Embryonic facial prominence (tissue), 1 donor: ENCODE measurements around the gene WARS2.

Source experiments
- DNase-seq: peaks from one replicate; pipeline ENCODE4 v3.0.0-alpha.2; 2016; ENCODE audit errors: extremely low spot score

Gene WARS2

DNA sequence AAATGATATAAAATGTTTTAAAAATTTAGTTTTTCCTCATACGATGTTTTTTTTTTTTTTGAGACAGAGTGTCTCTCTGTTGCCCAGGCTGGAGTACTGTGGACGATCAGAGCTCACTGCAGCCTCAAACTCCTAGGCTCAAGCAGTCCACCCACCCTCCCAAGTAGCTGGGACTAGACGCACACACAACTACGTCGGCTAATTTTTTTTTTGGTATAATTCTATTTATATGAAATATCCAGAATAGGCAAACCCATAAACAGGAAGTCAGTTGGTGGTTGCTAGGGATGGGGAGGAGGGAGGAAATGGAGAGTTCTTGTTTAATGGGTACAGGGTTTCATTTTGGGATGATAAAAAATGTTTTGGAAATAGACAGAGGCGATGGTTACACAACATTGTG, 56.5 kb downstream of the WARS2 start:
- no peak for DNase-seq

DNA sequence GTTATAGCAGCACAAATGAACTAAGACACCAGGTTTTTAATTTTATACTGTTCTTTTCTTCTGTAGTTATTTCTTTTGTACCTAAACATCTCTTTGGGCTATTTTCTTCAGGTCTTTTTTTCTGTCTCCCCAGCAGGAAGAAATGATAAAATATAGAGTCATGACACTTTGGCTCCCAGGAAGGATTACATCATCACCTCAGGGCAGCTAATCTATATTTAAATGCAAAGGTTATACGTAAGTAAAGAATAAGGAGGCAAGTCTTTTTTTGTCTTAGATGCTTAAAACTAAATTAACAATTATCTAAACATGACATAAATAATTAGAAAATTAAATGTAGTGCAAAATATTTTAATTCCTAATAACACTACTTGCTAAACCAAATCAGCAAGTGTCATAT, 57.0 kb downstream of the WARS2 start:
- no peak for DNase-seq

DNA sequence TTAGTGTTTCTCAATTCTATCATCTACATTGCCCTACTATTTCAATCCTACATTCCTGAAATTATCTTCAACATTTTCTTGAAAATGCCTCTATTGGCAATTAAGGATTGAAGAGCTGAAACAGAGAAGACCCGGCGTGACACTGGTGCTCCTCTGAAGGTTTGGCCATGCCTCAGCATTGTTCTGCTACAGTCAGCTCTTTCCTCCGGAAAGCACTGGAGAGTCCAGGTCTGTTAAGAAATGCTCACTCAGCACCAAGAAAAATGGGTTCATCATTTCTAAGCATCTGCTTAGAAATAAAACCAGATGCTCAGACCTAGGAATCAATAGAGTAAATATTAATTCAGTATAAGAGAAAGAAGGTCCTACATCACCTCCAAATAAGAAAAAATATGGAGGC, 58.8 kb downstream of the WARS2 start:
- DNase-seq, result no peak

DNA sequence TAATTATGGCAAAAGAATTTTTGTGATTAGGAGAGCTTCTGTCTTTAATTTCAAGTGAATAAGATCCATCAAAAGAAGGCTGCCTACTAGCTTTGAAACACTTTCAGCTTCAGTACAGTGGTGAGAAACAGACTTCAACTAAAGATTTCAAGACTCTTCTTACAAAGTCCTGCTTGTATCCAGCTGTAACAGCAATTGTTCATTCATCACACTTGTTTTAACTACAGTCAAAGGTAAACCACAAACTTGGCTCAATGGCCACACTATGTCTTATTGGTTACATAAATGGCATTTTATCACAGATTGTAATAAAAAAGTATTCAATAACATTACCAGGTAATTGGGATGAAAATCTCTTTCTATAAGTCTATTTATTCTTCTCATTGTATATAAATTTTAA, 59.2 kb downstream of the WARS2 start:
- DNase-seq, result no peak

DNA sequence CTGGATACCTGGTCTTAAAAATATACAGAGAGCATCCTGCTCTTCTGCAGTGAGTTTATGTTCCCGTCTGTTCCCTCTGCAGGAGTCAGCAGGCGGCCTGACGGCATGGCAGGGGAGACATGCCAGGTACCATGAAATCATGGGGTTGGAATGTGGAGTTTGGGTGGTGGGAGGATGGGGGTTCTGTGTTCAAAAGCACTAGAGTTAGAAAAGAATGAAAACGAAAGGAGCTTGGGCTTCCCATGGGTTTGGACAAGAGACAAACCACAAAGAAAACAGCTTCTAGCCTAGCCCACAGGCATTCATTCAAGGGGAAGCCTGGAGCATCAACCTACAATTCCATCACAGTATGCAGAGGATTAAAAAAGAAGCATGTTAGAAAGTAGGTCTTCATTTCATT, 59.9 kb downstream of the WARS2 start:
- no peak for DNase-seq

DNA sequence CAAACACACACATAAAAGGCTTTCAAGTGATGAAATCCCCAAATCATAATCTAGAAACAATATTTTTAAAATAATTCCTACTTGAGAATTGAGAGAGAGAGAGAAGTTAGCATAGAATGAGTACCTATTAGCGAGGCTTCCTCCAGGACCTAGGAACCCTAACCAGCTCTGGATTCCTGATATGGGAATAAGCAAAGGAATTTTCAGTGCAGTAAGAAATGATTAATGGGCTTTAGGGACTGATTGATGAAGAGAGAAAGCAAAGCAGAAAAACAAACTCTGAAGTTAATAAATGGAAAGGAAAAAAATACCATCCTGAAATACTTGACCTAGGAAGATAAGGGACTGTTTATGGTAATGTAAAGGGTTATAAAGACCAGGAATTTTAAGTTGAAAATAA, 60.6 kb downstream of the WARS2 start:
- no peak for DNase-seq

DNA sequence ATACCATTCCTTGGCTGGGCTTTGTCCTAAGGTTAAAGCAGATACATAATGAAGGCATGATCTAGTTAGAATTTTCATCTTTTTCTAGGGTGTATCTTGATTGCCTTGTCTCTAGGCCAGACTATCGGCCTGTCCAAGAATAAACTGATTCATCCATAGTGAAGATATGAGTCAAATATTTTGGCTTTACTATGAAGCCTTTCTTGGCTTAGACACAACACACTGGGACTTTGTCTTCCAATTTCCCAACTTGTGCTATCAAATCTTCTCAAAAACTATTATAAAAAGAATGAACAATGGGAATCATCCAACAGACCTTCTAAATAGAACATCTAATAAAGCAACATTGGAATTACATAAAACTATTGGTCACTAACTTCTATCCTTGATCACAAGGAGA, 64.8 kb downstream of the WARS2 start:
- DNase-seq, result no peak

DNA sequence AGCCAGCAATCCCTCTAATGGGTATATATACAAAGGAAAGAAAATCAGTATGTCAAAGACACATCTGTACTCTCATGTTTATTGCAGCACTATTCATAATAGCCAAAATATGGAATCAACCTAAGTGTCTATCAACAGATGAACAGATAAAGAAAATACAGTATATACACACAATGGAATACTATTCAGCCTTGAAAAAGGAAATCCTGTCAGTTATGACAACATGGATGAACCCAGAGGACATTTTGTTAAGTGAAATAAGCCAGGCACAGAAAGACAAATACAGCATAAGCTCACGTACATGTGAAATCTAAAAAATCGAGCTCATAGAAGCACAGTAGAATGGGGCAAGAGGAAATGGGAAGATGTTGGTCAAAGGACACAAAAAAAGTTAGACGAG, 69.1 kb downstream of the WARS2 start:
- DNase-seq, result no peak

DNA sequence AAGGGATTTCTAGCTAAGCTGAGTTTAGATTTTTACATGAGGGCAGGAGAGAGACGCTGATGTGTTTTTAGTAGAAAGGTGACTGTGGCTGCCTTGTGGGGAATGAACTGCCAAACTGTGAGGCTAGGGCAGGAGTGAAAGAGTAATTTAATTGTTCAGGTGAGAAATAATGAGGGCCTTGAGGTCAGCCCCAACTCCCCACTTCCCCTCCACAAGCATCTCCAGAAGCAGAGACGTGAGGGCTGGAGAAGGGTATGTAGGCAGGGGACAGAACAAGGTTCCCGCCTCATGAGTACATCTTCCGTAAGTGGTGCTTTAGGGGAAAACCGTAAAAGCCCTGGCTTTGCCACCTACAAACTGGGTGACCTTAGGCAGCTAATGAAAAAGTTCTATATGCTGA, 70.8 kb downstream of the WARS2 start:
- DNase-seq, result no peak

DNA sequence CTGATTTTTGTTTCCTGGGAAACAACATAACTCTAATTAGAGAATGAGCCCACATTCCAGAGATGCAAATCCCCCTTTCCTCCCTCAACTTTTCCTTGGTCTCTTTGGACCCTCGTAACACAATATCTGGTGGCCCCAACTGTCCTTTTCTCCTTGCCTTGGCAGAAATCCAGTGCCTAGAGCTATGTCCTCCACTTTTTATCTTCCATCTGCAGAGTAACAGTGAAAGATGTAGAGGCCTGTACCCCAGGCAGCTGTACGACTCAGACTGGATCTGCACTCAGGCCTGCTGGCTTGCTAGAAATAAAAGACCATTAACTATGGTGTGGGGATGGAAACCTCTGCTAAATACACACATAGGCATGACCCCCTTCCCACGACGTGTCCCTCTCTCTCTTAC, 72.0 kb downstream of the WARS2 start:
- no peak for DNase-seq

DNA sequence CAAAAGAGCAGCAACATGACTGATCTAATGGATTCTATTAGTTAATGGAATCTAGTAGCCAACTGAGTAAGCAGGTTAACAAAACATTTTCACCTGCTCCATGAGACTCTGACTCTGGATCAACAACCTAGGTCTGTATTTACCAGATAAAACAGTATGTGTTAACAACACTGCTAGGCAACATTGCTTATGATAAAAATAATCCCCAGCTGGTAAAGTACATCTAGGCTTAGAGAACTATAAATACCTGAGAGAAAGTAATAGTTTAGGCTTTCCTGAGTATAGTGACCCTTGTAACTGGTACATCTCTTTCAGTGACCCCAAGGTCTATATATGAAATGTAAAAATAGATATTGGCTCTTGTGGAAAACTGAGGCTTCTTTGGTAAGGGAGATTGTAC, 78.8 kb downstream of the WARS2 start:
- DNase-seq, result no peak

DNA sequence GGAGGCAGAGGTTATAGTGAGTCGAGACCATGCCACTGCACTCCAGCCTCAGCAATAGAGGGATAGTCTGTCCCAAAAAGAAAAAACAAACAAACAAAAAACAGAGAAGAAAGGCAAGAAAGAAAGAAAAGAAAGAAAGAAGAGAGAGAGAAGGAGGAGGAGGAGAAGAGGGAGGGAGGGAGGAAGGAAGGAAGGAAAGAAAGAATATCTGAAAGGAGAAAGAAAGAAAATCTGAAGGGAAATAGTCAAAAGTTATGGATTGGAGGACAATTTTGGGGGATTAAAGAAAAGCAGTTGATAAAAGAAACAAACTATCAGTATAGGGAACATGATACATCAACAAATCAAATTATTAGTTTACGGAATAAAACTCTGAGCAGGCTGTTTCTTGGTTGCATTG, 84.9 kb downstream of the WARS2 start:
- DNase-seq, result no peak

DNA sequence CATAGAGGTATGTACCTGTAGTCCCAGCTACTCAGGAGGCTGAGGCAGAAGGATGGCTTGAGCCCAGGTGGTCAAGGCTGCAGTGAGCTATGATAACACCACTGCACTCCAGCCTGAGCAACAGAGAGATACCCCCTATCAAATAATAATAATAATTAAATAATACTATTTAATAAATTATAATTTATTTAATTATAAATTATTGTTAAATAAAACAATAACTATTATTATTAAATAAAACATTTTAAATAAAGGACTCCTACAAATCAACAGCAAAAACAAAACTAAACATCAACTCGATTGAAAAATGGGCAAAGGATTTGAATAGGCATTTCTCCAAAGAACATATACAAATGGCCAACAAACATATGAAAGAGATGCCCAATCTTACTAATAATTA, 86.5 kb downstream of the WARS2 start:
- no peak for DNase-seq

DNA sequence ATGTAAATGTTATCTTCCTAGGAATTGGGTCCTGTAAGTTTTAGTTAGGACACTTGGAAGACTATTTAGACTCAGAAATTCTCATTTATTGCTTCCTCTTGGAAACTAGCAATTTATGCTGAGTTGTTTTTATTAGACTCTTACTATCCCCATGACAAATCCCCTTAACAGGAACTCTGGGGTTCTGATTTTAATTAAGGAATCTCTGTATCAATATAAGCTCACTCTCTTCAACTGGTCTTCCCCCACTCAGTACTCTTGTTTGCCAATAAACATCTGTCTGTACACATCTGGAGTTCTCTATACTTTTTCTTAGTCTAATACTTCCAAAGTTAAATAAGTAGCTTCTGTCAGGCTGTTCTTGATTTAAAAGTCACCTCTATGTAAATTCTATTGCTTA, 88.2 kb downstream of the WARS2 start:
- no peak for DNase-seq

DNA sequence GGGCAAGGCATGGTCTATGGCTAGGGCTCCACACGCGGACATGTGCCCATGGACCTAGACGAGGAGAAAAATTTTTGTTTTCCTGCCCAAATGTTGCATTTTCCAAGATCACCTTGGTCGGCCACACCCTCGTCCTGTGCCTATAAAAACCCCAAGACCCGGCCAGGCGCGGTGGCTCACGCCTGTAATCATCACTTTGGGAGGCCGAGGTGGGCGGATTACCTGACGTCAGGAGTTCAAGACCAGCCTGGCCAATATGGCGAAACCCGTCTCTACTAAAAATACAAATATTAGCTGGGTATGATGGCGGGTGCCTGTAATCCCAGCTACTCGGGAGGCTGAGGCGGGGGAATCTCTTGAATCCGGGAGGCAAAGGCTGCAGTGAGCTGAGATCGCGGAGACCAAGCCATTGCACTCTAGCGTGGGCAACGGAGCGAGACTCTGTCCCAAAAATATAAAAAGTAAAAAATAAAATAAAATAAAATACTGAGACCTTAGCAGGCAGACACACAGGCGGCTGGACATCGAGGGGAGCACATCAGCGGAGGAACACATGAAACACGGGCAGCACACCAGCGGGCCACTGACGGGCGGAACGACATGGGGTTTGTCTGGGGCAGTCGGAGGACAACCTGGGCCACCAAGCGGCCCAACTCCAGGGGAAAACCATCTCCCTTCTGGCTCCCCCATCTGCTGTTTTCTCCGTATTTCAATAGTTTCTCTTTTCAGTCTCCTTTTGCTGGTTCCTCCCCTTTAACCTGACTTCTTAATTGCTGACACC, 91.6 kb downstream of the WARS2 start:
- DNase-seq, result no peak

DNA sequence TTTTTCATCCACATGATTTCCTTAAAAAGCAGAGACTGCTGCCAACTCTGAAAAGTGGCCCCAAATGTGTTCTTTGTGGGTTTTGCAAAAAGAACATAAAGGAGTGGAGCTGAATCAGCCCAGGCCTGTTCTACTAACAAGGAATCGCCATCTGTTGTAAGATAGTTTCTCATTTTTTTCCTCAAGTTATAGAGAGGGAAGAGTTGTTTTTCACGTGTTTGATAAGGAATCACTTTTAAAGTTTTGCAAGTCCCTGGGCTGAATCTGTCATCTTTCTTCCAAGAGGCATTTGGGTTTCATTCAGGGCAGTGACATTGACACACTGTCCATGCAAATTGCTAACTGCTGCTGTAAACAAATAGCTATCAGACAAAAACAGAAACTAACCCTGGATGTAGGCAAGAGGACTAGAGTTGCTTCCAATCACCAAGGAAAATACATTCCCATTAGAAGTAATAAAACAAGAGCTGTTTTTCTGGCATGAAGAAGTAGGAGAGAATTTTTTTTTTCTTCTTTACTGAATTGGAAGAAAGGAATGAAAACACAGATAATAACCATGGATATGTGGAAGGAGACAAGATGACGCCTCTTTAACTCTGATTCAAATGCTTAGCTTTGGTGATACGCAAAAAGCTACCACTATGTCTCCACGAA, 93.5 kb downstream of the WARS2 start:
- no peak for DNase-seq

DNA sequence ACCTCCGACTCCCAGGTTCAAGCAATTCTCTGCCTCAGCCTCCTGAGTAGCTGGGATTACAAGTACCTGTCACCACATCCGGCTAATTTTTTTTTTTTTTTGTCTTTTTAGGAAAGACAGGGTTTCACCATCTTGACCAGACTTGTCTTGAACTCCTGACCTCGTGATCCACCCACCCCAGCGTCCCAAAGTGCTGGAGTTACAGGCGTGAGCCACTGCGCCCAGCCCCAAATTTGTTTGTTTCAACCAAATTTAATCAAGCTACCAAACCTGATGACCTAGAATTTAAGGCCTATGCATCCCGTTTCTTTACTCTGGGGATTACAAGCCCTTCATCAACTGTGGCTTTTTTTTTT, 94.0 kb downstream of the WARS2 start:
- DNase-seq, result no peak

DNA sequence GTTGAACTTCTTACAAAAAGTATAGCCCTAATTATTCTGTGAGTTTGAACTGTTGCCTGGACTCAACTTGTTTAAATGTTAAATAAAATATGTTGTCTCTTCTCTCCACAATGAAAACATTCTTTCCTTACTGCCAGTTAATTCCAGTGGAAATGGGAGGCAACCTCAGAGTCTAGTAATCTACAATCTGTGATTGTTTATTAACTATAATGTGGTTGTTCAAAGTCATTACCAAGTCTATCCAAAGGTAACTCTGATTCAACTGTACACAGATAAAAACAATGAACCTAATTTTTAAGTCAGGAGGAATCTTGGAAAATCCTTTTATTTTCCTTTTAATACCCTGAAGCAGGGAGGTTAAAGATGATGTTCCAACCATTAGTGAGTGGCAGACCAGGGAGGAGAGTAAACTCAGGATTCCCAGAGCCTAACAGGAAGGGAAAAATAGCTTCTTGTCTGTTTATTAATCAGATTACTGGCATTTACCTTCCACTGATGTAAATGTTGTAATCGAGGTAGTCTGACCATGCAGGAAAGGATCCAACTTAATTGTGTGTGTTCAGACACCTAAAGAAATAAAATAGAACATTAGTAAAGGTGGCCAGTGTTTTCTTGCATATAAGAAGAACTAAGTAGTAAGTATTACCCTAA, 95.2 kb downstream of the WARS2 start:
- DNase-seq, result no peak

DNA sequence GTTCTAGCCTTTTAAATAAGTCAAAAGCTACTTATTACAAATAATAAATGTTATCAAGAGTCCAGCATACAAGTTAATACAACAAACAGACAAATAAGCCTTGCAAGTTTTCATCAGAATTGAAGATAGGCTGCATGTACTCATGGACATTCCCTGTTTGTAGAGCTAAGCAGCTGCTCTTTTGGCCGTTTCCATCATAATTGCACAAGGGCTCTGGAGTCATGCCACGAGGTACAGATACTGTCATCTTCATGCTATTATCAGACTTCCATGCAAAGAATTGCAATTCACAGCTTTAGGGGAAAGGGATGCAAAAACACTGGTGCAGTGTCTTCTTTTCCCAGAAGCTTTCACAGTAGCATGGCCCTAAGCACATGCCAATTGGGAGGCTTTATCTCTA, 99.5 kb downstream of the WARS2 start:
- DNase-seq, result no peak

DNA sequence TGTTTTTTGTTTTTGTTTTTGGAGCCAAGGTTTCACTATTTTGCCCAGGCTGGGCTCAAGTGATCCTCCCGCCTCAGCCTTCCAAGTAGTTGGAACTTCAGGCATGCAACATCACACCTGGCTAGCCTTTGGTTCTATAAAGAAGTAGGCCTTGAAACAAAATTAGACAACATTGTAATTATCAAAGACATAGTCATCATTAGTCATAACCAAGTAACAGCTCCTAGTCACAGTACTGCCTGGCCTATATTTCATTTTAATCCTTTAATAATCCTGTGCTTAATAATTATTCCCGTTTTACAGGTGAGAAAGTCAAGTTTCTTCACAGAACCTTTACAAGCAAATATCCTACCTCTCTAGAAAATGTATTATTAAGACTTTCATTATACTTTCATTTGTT, 100.0 kb downstream of the WARS2 start:
- DNase-seq, result no peak

DNA sequence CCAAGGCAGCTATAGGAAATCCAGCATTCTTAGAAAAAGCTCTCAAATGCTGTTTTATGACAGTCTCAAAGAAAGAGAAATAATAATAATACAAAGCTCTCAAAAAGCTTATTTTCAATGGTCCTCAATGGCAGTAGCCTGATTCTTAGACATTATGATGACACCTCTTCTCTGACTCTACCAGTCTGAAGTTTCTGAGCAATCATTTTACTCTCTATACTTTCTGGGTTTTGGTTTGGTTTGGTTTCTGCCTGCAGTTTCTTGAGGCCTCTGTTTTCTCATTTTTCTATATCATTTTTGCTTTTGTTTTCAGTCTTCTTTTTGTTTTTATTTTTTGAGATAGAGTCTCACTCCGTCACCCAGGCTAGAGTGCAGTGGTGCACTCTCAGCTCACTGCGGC, 102.1 kb downstream of the WARS2 start:
- no peak for DNase-seq

DNA sequence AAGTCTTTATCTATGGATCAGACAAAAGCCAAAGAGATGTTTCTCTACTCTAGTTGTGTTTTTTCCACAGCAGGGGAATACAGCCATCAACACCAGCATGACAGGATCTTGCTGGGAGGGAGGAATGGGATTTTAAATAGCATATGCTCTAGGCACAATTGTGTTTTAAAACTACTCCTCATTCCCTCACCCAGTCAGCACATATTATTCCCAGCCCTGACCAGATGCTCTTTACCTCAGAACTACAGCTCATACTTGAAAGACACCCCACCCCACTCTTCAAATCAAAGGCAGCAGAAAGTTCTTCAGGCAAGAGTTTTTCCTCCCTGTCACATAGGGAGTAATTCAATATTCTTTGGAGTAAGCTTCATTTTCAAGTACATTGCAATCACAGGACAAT, 106.1 kb downstream of the WARS2 start:
- no peak for DNase-seq

DNA sequence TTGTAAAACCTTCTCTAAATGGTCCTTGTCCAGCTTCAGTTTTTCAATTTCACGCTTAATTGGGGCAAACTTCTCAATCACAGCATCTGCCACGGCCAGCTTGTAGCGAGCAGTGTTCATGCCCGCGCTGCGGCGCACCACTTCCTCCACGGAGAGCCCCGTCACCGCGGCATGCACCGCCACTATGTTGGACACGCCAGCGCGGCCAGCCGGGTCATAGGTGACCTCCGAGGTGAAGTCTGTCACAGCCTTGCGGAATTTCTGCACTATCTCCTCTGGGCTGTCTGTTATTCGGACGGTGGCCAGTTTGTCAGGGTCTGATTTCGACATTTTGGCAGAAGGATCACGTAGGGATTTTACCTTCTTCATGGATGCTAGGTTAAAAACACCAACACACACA, 107.5 kb downstream of the WARS2 start:
- no peak for DNase-seq
